Activated naive CD4-positive, alpha-beta T cell treated with anti-CD3 and anti-CD28 coated beads, Interleukin-2, amount 50 U/mL, for 72 hours (primary cell): ENCODE measurements around the gene GALNS. TPM values are rescaled to one million over a fixed set of nuclear protein-coding genes. Genes with fewer than 3 reads are reported as not detected.

Experiments used
- ATAC-seq, 2 donors: fragments of 150-1000 bp; cut with Tn5 transposase; 2 replicates each; pipeline ENCODE4 v1.10.0; 2021; ENCODE audit warnings: mild to moderate bottlenecking in 2 of 2, moderate library complexity in 2 of 2
- DNase-seq, 2 donors: peaks; one replicate each; pipeline ENCODE4 v3.0.0; 2021 to 2022; ENCODE audit warnings: low spot score in 2 of 2
- H3K27ac Mint-ChIP-seq, 2 donors: one replicate each; pipeline ENCODE4 v1.8.0; 2022; ENCODE audit warnings: mild to moderate bottlenecking in 2 of 2, mixed read lengths in 2 of 2
- H3K36me3 Mint-ChIP-seq, 2 donors: one replicate each; pipeline ENCODE4 v1.8.0; 2022; ENCODE audit warnings: mixed read lengths in 2 of 2
- H3K9me3 Mint-ChIP-seq, 2 donors: one replicate each; pipeline ENCODE4 v1.8.0; 2022; ENCODE audit warnings: mixed read lengths in 2 of 2
- total RNA-seq, 2 donors: library from RNA; stranded (reverse); gene quantifications; one replicate each; pipeline ENCODE4 v1.2.3, GENCODE V29; 2022

GALNS gene
- total RNA-seq, 2 donors from 2014 or later, result 29.3 to 50.3 TPM

DNA sequence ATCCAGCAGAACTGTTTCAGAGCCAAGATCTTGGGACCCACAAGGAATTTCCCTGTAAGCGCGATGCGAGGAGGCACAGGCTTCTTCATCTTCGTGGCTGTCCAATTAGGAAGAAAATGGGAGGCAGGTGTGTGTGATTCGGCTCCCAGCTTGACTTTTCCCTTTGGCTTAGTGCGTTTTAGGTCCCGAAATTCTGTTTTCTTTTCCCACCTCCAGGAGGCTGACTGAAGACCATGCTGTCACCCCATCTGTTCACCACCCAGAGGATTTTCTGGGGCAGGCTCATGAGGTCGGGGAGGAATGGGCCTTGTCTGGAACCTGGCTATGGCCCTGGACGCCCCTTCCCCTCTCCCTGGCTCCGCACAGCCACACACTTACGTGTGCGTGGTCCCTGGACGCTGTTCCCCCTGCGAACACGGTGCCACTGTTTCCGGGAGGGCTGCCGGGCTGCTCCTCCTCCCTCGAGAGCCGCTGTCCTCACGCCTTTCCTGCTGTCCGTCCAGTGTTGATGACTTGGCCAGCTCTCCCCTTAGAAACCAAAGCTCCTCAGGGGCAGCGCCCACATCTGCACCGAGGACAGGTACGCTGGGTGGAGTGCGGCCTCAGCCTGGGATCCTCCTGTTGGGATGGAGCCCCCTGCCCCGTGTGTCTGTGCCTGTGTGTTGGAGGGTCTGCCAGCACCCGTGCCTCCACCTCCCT, 12.4 kb upstream of the GALNS start:
- no peak for DNase-seq
- no peaks in the 10 kb centered on the region for H3K36me3 Mint-ChIP-seq
- ATAC-seq, result no peak
- H3K9me3 Mint-ChIP-seq, result no peaks in the 10 kb centered on the region
- no peak overlapping the region for H3K27ac Mint-ChIP-seq

DNA sequence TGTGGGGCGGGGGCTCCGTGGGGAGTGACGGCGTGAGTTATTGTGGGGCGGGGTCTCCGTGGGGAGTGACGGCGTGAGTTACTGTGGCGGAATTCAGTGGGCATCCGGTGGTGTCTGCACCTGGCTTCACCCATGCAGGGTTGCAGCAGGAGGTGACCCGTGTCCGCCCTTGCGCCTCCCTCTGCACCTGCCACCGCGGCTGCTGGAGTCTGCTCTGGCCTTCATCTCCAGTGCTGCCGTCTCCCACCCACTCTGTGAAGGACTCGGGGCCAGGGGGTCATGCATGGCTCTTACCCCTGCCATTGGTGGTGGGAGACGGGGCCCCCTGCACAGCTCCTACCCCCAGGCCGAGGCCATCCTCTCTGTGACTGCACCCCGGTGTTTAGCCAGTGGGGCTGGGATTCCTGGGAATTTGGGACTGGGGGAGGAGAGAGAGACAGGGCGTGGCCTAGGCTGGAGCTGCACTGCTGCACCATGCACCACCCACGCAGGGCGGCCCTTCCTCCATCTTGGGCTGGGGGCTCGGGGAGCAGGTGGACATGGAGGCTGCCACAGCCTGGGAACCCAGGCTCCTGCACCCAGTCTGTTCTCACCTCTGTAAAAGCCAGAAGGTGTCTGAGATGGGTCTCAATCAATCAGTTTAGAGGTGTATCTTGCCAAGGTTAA, 11.0 kb upstream of the GALNS start:
- Mint-ChIP-seq H3K36me3 (no peaks in the 10 kb centered on the region), H3K27ac (no peak overlapping the region), H3K9me3 (no peaks in the 10 kb centered on the region)
- ATAC-seq (no peak), DNase-seq (no peak)

- H3K9me3 Mint-ChIP-seq, result no peaks in the 10 kb centered on the region
- DNase-seq (no peak), ATAC-seq (no peak)
- no peak within 1 kb of the TSS for H3K27ac Mint-ChIP-seq
- no peaks in the 10 kb centered on the region for H3K36me3 Mint-ChIP-seq
These were observed 9.6 kb upstream of the GALNS start, which contains the start of gene PABPN1L for GRCh38 chr16:88866151-88866920. TSS of gene PABPN1L (minus strand) at chr16:88866660. CDS start at chr16:88866606, 54 bp downstream.

- no peak overlapping the region for H3K27ac Mint-ChIP-seq
- no peak for ATAC-seq
- no peaks in the 10 kb centered on the region for H3K36me3 Mint-ChIP-seq
- no peak for DNase-seq
- no peaks in the 10 kb centered on the region for H3K9me3 Mint-ChIP-seq
These were observed 9.0 kb upstream of the GALNS start for GRCh38 chr16:88865742-88866141.

DNA sequence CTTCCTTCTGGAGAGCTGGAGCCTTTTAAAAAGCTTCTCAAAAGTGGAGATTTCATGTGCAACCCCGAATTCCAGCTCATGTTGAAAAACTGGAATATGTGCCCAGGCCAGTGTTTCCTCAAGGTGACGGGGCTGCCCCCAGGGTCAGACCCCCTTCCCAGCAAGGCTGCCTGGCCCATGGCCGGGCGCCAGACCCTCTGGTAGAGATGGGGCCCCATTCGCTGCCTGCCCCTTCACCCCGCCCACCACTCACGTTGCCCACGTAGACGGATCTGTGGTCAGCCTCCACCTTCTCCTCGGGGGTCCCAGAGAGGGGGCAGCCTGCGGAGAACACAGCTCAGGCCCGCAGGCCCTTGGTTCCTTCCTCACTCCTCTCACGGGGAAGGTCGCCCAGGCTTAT, 8.6 kb upstream of the GALNS start:
- no peak for ATAC-seq
- DNase-seq, result no peak
- Mint-ChIP-seq H3K27ac (no peak overlapping the region), H3K36me3 (peaks cover 0 to 4% of the 10 kb centered on the region in 2 donors), H3K9me3 (no peaks in the 10 kb centered on the region)

GRCh38 chr16:88864521-88864920, 7.8 kb upstream of the GALNS start:
- Mint-ChIP-seq H3K27ac (no peak overlapping the region), H3K9me3 (no peaks in the 10 kb centered on the region), H3K36me3 (peaks cover 0 to 6% of the 10 kb centered on the region in 2 donors)
- ATAC-seq (peak in 1 of 2 donors; percentile 28), DNase-seq (no peak)

DNA sequence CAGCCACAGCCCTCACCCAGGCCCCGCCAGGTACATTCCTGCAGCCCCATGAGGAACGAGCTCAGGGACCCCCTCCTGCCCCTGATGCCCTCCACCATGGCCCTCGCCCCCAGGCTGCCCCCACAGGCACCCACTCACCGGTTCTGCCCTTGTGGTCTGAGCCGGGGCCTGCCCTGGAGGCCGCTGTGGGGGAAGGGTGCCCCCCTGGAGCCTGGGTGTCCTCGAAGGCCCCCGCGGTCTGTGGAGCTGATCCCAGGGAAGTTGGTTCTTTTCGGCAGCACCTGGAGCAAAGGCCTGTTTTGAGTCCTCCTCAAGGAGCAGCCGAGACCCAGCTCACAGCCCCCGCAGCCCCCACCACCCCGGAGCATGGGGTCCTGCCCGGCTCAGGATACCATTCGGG, 7.4 kb upstream of the GALNS start:
- Mint-ChIP-seq H3K36me3 (peaks cover 0 to 6% of the 10 kb centered on the region in 2 donors), H3K27ac (no peak overlapping the region), H3K9me3 (no peaks in the 10 kb centered on the region)
- ATAC-seq, result no peak
- DNase-seq, result no peak

DNA sequence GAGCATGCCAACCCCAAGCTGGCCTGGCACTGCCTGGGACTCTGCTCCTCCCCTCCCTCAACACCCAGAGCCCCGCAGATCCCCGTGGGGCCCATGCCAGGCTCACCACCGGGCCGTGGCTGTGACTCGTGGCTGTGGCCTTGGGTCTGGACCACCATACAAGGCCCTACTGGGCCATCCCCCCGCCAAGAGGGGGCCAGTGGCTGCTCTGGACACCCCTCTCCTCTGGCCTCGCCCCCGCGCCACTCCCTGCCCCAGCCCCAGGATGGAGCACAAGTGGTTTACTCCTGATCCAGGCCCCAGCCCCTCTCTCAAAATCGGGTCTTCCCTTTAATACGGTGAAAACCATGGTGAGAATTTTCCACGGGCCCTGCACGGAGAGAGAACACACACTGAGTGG, 6.7 kb upstream of the GALNS start:
- H3K27ac Mint-ChIP-seq, result no peak overlapping the region
- no peaks in the 10 kb centered on the region for H3K9me3 Mint-ChIP-seq
- peaks cover 0 to 6% of the 10 kb centered on the region in 2 donors for H3K36me3 Mint-ChIP-seq
- no peak for DNase-seq
- no peak for ATAC-seq

DNA sequence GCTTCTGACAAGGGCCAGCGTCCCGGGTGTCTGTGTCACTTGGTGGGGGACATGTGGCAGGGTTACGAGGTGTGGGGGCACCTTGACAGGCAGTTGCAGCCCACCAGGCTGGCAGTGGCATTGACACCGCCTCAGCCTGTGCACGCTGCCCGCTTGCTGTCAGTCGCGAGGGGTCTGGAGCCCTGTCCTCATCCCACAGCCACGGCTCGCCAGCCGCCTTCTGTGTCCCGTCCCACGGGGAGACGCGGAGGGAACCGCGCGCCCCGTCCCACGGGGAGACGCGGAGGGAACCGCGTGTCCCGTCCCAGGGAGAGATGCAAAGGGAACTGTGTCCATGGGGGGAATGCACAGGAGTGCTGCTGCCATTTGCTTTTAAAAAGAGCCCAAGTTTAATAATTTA, 6.2 kb upstream of the GALNS start:
- DNase-seq, result no peak
- H3K27ac Mint-ChIP-seq, result no peak overlapping the region
- H3K9me3 Mint-ChIP-seq, result no peaks in the 10 kb centered on the region
- peaks cover 0 to 6% of the 10 kb centered on the region in 2 donors for H3K36me3 Mint-ChIP-seq
- no peak for ATAC-seq

- no peaks in the 10 kb centered on the region for H3K9me3 Mint-ChIP-seq
- ATAC-seq (no peak), DNase-seq (no peak)
- H3K27ac Mint-ChIP-seq, result no peak overlapping the region
- peaks cover 7 to 16% of the 10 kb centered on the region in 2 donors for H3K36me3 Mint-ChIP-seq
These were observed 4.6 kb upstream of the GALNS start for GRCh38 chr16:88861359-88861758.

DNA sequence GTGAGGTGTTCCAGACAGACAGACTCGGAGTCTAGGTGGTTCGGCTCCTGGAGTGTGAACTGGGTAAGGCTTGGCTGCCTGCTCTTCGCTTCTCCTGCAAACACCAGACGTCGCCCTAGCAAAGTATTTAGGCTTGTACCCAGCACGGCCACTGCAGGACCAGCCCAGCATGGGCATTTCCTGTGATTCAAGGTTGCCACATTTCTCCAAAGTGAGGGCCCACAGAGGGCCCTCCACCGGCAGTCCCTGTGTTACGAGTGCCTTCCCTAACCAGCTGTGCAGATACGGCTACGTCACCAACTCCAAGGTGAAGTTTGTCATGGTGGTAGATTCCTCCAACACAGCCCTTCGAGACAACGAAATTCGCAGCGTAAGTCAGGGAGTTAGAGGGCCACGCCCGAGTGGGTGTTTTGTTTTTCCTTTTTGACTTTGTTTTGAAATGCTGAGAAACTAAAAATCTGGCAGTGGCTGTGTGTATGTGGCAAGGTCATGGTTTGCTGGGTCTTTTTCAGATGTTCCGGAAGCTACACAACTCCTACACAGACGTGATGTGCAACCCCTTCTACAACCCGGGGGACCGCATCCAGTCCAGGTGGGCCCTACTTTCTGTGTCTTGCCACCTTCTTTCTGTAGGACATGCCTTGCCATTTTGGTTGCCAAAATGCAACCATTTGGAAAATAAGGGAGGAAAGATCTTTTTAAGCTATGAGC, 2.8 kb upstream of the GALNS start:
- Mint-ChIP-seq H3K36me3 (peaks cover 7 to 16% of the 10 kb centered on the region in 2 donors), H3K27ac (no peak overlapping the region), H3K9me3 (no peaks in the 10 kb centered on the region)
- ATAC-seq (no peak), DNase-seq (no peak)

DNA sequence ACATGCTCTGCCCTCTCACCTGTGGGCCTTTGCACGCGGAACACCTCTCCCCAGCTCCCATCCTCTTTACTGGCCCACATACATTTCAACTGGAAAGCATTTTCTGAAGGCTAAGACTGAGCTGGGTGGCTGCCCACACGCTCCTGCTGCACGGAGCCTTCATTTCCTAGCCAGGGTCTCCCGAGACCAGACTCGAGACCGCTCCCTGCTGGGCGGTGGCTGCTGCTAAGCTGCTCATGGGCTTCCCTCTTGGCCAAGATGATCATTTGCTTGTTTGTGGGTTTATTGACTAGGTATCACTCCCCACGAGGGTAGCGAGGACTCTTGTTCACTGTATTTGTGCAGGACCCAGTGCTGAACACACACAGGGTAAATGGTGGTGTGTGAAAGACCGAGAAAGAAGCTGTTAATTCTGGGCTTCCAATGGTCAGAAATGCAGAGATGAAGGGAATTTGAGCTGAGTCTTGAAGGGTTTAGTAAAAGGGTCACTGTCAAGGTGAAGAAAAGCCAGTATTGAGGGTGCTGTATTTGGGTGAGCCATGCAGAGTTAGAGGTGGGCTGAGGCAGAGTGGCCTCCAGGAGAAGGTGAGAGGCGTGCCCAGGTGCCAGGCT, 1.1 kb upstream of the GALNS start:
- DNase-seq (peak; percentile 71 to 77), ATAC-seq (peak; percentile 52 to 65)
- peaks cover 7 to 16% of the 10 kb centered on the region in 2 donors for H3K36me3 Mint-ChIP-seq
- no peaks in the 10 kb centered on the region for H3K9me3 Mint-ChIP-seq
- peak overlapping the region; percentile 90 to 97 for H3K27ac Mint-ChIP-seq

- no peak overlapping the region for H3K27ac Mint-ChIP-seq
- peak in 1 of 2 donors; percentile 56 for ATAC-seq
- DNase-seq, result no peak
These were observed 472 bp downstream of the GALNS start for GRCh38 chr16:88856122-88856827.

DNA sequence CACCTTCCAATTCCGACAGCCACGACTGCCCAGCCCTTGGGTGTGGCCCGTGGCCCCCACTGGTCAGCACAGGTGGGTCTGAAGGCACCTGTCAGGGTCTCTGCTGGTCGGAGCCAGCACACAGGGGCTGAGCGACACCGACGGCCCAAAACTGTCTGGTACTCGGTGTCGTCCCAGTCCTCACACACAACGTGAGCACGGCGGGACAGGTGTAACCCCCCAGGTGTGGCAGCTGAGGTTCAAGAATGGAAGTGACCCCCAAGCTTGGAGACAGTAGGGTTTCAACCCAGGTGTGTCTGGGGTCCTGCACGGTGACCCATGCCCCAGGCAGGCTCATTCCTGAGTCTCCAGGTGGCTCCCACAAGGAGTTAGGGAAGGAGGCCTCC, 1.0 kb downstream of the GALNS start:
- no peak for DNase-seq
- Mint-ChIP-seq H3K27ac (no peak overlapping the region), H3K36me3 (peaks cover 7 to 16% of the 10 kb centered on the region in 2 donors), H3K9me3 (no peaks in the 10 kb centered on the region)
- ATAC-seq, result no peak

More at GRCh38 chr16:88856122-88856827, 472 bp downstream of the GALNS start:
- H3K9me3 Mint-ChIP-seq, result no peaks in the 10 kb centered on the region
- peaks cover 7 to 16% of the 10 kb centered on the region in 2 donors for H3K36me3 Mint-ChIP-seq

DNA sequence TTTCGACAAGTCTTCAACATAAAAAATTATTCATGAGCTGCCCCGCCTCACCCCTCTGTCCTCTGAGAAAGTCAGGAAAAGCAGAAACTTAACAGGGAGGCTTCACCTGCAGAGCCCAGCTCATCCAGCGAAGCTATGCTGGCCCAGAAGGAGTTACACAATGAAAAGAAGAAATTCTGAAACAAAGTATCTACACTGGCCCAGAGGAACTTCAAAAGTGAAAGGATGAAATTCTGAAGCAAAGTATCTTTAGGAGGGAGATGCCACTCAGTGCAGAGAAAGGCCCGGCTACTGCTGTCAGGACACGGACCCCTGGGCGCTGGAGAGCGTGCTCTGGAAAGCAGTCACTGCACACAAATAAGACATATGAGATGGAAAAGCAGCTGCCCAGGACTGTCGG, 1.6 kb downstream of the GALNS start:
- H3K36me3 Mint-ChIP-seq, result peaks cover 7 to 11% of the 10 kb centered on the region in 2 donors
- H3K27ac Mint-ChIP-seq, result peak overlapping the region; percentile 65 to 74
- DNase-seq (no peak), ATAC-seq (no peak)
- H3K9me3 Mint-ChIP-seq, result no peaks in the 10 kb centered on the region
